LHCN-M2 (cell line): ENCODE data around the gene SPINK13. TPM values are rescaled to one million over a fixed set of nuclear protein-coding genes. Genes with fewer than 3 reads are reported as not detected.
"Not testable (repeated sequence)": the region's sequence is repeated elsewhere in the genome, so short reads cannot be mapped to it uniquely, and the experiment has no call there.

Experiments used
- DNase-seq: peaks from one replicate; pipeline ENCODE4 v3.0.0-alpha.2; 2012; ENCODE audit warnings: low read depth
- total RNA-seq: library from RNA; depleted of rRNA; stranded (reverse); fragments of >200 nt; gene quantifications from 2 replicates; pipeline ENCODE4 v1.2.3, GENCODE V29; 2014; rRNA removed

SPINK13 gene
- total RNA-seq, 1 experiment from 2014 or later = not detected

DNA sequence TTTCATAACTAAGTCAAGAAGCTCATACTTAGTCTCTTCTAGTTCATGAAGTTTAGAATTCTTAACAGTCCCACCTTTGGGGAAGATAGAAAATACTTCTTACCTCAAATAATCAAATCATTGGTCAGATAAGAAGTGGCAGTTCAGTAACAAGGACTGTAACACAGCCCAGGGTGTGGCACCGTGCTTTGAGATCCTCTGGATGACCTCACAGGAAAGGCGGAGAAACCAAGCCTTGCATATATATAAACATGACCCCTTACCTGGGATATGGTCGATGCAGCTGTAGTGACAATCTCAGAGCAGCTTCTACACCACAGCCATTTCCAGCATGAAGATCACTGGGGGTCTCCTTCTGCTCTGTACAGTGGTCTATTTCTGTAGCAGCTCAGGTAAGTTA, 43.6 kb downstream of the SPINK13 start, which contains the start of gene SPINK7:
SPINK7 (plus strand) TSS at position 271 of the 400 bp plus-strand sequence; CDS start at position 332, 61 bp downstream.
- DNase-seq = no peak

DNA sequence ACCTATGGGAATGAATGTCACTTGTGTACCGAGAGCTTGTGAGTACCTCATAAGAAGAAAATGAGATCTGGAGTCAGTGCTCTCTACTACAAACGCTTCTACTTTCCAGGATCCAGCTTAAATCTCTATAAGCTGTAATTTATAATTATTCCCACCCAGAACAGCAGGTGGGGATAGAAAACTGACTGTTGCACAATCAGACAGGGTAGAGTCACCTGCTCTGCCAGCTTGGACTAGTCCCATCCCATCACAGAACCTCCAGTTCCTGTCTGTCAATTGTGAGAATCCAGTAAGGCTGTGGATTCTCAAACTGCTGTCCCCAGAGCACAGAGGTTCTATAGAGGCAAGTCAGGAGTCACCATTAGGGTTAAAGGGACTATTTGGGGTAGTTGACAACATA, 45.6 kb downstream of the SPINK13 start:
- no peak for DNase-seq

DNA sequence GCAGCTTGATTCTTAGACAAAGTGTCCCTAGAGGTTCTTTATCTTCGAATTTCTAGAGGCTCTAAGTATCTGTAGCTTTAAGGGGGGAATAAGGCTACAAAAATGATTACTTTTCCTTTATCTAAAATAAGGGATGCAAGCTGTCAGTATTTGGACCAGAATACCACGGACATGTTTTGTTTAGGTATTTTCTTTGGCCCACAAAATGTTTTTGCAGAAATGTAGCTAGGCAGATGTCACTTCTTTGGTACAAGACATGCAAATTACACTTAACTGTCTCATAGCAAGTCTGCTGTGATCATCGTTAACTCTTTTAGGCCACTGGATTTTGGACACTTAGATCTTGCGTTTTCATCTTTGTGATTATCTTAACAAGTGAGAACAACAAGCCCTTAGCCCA, 46.1 kb downstream of the SPINK13 start:
- no peak for DNase-seq

DNA sequence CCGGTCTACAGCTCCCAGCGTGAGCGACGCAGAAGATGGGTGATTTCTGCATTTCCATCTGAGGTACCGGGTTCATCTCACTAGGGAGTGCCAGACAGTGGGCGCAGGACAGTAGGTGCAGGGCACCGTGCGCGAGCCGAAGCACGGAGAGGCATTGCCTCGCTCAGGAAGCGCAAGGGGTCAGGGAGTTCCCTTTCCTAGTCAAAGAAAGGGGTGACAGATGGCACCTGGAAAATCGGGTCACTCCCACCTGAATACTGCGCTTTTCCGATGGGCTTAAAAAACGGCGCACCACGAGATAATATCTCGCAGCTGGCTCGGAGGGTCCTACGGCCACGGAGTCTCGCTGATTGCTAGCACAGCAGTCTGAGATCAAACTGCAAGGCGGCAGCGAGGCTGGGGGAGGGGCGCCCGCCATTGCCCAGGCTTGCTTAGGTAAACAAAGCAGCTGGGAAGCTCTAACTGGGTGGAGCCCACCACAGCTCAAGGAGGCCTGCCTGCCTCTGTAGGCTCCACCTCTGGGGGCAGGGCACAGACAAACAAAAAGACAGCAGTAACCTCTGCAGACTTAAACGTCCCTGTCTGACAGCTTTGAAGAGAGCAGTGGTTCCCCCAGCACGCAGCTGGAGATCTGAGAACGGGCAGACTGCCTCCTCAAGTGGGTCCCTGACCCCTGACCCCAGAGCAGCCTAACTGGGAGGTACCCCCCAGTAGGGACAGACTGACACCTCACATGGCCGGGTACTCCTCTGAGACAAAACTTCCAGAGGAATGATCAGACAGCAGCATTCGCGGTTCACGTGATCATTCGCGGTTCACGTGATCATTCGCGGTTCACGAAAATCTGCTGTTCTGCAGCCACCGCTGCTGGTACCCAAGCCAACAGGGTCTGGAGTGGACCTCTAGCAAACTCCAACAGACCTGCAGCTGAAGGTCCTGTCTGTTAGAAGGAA, 51.7 kb downstream of the SPINK13 start:
- DNase-seq = not testable (repeated sequence)

DNA sequence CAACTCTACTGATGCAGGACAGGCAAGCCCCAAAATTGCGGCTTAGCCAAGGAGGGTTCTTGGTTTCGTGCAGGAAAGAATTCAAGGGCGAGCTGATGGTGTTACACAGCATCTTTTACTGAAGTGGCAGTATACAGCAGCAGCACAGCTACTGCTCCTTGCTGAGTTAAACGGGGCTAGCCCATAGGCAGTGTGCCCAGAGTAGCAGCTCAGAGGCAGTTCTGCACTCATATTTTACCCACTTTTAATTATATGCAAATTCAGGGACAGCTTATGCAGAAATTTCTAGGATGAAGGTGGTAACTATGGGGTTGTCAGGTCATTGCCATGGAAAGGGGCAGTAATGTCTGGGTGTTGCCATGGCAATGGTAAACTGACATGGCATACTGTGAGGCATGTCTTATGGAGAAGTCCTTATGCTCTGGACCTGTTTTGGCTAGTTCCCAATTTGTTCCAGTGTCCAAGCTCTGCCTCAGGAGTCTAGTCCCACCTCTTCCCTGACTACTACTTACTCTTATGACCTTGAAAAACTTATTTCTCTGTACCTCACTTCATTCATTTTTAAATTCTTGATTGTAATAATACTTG, 64.8 kb downstream of the SPINK13 start:
- no peak for DNase-seq

DNA sequence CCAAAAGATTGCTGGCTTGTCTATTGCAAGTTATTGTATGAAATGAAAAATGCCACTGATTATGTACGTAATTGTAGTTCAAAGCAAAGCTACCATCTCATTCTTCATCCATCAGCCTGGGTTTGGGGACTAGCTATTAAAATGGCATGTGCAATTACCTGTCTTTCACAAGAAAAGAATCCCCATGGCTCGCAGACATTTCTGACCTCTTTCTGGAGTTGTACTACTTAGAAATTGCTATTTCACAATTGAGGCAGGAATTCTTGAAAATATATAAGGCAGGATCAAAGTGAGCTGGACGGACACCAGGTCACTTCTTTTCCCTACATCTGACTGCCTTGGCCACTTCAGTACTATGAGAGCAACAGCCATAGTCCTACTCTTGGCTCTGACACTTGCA, 66.7 kb downstream of the SPINK13 start, which contains the start of gene SPINK9:
SPINK9 (plus strand) TSS at position 301 of the 400 bp plus-strand sequence; CDS start at position 356, 55 bp downstream.
- no peak for DNase-seq

Other genes with a start within 250 kb of the SPINK13 start
- not detected in 2 replicates for gene SPINK5, start 204.8 kb upstream of the SPINK13 start, total RNA-seq
- gene SPINK14, start 100.2 kb upstream of the SPINK13 start, total RNA-seq = not detected in 2 replicates
- not detected in 2 replicates for gene SPINK6, start 65.8 kb upstream of the SPINK13 start, total RNA-seq
- not detected in 2 replicates for gene MARCOL, start 30.3 kb upstream of the SPINK13 start, total RNA-seq
- not detected in 2 replicates for gene SPINK7, start 43.6 kb downstream of the SPINK13 start, total RNA-seq
- not detected in 2 replicates for gene SPINK9, start 66.8 kb downstream of the SPINK13 start, total RNA-seq
- 34.5 and 35.5 TPM in 2 replicates for gene FBXO38, start 115.2 kb downstream of the SPINK13 start, total RNA-seq